Measurements from ENCODE around the gene SLC6A18. TPM values are rescaled to one million over a fixed set of nuclear protein-coding genes. Genes with fewer than 3 reads are reported as not detected.
"Not testable (repeated sequence)": the region's sequence is repeated elsewhere in the genome, so short reads cannot be mapped to it uniquely, and the experiment has no call there.

SLC6A18 gene
- total RNA-seq, 4 donors from 2014 or later, result not detected

GRCh38 chr5:1226839-1227581 lies 1.8 kb downstream of the SLC6A18 start:
- Histone ChIP-seq H3K27ac (no peak overlapping the region), H3K4me3 (no peak overlapping the region), H3K36me3 (no peaks in the 10 kb centered on the region), H3K4me1 (no peaks in the 10 kb centered on the region), H3K9me3 (no peaks in the 10 kb centered on the region), H3K27me3 (peaks cover 0 to 6% of the 10 kb centered on the region in 2 donors)
- no peak for TF ChIP-seq CTCF (IDR thresholded peaks at IDR 0.05)
- no peak for TF ChIP-seq POLR2A (IDR thresholded peaks at IDR 0.05)
- no peak for TF ChIP-seq EP300 (IDR thresholded peaks at IDR 0.05)
- WGBS, 2 donors, result 85% methylated on average over 50 of the region's 50 CpGs
- no peak for DNase-seq (ENCODE audit: low spot score in 2 of 2)

GRCh38 chr5:1227667-1228066 lies 2.5 kb downstream of the SLC6A18 start:
- no peak for TF ChIP-seq POLR2A (IDR thresholded peaks at IDR 0.05)
- TF ChIP-seq CTCF (IDR thresholded peaks at IDR 0.05), result no peak
- TF ChIP-seq EP300 (IDR thresholded peaks at IDR 0.05), result no peak
- DNase-seq (ENCODE audit: low spot score in 2 of 2), result no peak
- Histone ChIP-seq H3K4me3 (no peak overlapping the region), H3K36me3 (no peaks in the 10 kb centered on the region), H3K27me3 (peaks cover 0 to 6% of the 10 kb centered on the region in 2 donors), H3K9me3 (no peaks in the 10 kb centered on the region), H3K4me1 (no peaks in the 10 kb centered on the region), H3K27ac (no peak overlapping the region)
- whole genome bisulfite sequencing, 2 donors, result 13 to 16% methylated on average over 14 of the region's 14 CpGs

GRCh38 chr5:1228120-1228519 lies 2.9 kb downstream of the SLC6A18 start:
- Histone ChIP-seq H3K27me3 (peaks cover 0 to 6% of the 10 kb centered on the region in 2 donors), H3K4me1 (no peaks in the 10 kb centered on the region), H3K36me3 (no peaks in the 10 kb centered on the region), H3K9me3 (no peaks in the 10 kb centered on the region), H3K27ac (no peak overlapping the region), H3K4me3 (no peak overlapping the region)
- WGBS, 2 donors, result 33 to 37% methylated on average over 15 of the region's 15 CpGs
- TF ChIP-seq CTCF (IDR thresholded peaks at IDR 0.05) (no peak), EP300 (IDR thresholded peaks at IDR 0.05) (no peak), POLR2A (IDR thresholded peaks at IDR 0.05) (no peak)
- DNase-seq (ENCODE audit: low spot score in 2 of 2), result no peak

GRCh38 chr5:1229023-1229422 lies 3.8 kb downstream of the SLC6A18 start:
- not testable (repeated sequence) for H3K27me3 ChIP-seq; H3K4me1 ChIP-seq; H3K36me3 ChIP-seq; H3K4me3 ChIP-seq; DNase-seq (ENCODE audit: low spot score in 2 of 2); H3K27ac ChIP-seq; H3K9me3 ChIP-seq
- WGBS, 2 donors, result 85 to 88% methylated on average over 11 of the region's 11 CpGs

DNA sequence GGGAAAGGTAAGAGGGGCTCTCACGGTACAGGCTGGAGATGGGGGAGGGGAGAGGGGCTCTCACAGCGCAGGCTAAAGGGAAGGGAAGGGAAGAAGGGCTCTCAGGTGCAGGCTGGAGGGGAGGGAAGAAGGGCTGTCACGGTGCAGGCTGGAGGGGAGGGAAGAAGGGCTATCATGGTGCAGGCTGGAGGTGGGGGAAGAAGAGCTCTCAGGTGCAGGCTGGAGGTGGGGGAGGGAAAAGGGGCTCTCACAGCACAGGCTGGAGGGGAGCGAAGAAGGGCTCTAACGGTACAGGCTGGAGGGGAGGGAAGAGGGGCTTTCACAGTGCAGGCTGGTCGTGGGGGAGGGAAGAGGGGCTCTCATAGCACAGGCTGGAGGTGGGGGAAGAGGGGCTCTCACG lies 4.6 kb downstream of the SLC6A18 start:
- no peak overlapping the region for H3K4me3 ChIP-seq
- peaks cover 0 to 6% of the 10 kb centered on the region in 2 donors for H3K27me3 ChIP-seq
- 21% methylated on average over 7 of the region's 7 CpGs for WGBS, 2 donors
- H3K4me1 ChIP-seq, result no peaks in the 10 kb centered on the region
- TF ChIP-seq POLR2A (IDR thresholded peaks at IDR 0.05) (no peak), EP300 (IDR thresholded peaks at IDR 0.05) (no peak), CTCF (IDR thresholded peaks at IDR 0.05) (no peak)
- no peak overlapping the region for H3K27ac ChIP-seq
- no peak for DNase-seq (ENCODE audit: low spot score in 2 of 2)
- H3K36me3 ChIP-seq, result no peaks in the 10 kb centered on the region
- peaks cover 0 to 9% (median 0%) of the 10 kb centered on the region in 4 donors for H3K9me3 ChIP-seq

Measured in tibial nerve (tissue), 4 donors.